ENCODE results near the gene HAGHL.

The HAGHL gene

GRCh38 chr16:720990-721764 lies 5.7 kb upstream of the HAGHL start, which contains the start of gene ANTKMT:
Gene ANTKMT (plus strand): TSS chr16:721146. CDS start chr16:721275, 129 bp downstream.
- DNase-seq (ENCODE audit: low read depth), result no peak

- DNase-seq (ENCODE audit: low read depth), result no peak
These were observed 5.0 kb upstream of the HAGHL start for GRCh38 chr16:721765-722540.

- DNase-seq (ENCODE audit: low read depth), result no peak
These were observed 3.9 kb upstream of the HAGHL start for GRCh38 chr16:722835-723633.

GRCh38 chr16:723695-724094 lies 3.2 kb upstream of the HAGHL start:
- DNase-seq (ENCODE audit: low read depth), result no peak

GRCh38 chr16:724188-725040 lies 2.5 kb upstream of the HAGHL start:
- no peak for DNase-seq (ENCODE audit: low read depth)

- DNase-seq (ENCODE audit: low read depth), result no peak
These were observed 1.9 kb upstream of the HAGHL start for GRCh38 chr16:725041-725376.

GRCh38 chr16:725463-726187 lies 1.3 kb upstream of the HAGHL start:
- DNase-seq (ENCODE audit: low read depth), result no peak

- DNase-seq (ENCODE audit: low read depth), result no peak
These were observed 793 bp upstream of the HAGHL start for GRCh38 chr16:726188-726437.

GRCh38 chr16:727291-727977 lies 528 bp downstream of the HAGHL start:
- no peak for DNase-seq (ENCODE audit: low read depth)

- DNase-seq (ENCODE audit: low read depth), result no peak
These were observed 1.4 kb downstream of the HAGHL start for GRCh38 chr16:728131-728889.

- DNase-seq (ENCODE audit: low read depth), result no peak
These were observed 2.2 kb downstream of the HAGHL start for GRCh38 chr16:728890-729744.

- DNase-seq (ENCODE audit: low read depth), result no peak
These were observed 3.1 kb downstream of the HAGHL start for GRCh38 chr16:729768-730665.

GRCh38 chr16:730666-731509 lies 4.0 kb downstream of the HAGHL start:
- DNase-seq (ENCODE audit: low read depth), result no peak

- no peak for DNase-seq (ENCODE audit: low read depth)
These were observed 5.4 kb downstream of the HAGHL start for GRCh38 chr16:732332-732731.

GRCh38 chr16:732936-733335 lies 6.0 kb downstream of the HAGHL start:
- DNase-seq (ENCODE audit: low read depth), result no peak

- DNase-seq (ENCODE audit: low read depth), result no peak
These were observed 6.7 kb downstream of the HAGHL start for GRCh38 chr16:733382-734207.

All from non-pigmented ciliary epithelial cell (primary cell).